WTC11 (cell line): ENCODE results near the gene MSH2. TPM values are rescaled to one million over a fixed set of nuclear protein-coding genes. Genes with fewer than 3 reads are reported as not detected.
"Not testable (repeated sequence)": the region's sequence is repeated elsewhere in the genome, so short reads cannot be mapped to it uniquely, and the experiment has no call there.

Source experiments
- ATAC-seq: fragments of 200-7000 bp; cut with Tn5 transposase; 2 replicates; pipeline ENCODE4 v1.10.0; 2021; ENCODE audit warnings: mild to moderate bottlenecking, moderate library complexity
- CTCF ChIA-PET: fragments of 300-600 bp; sonication (Branson Sonifier 250); formaldehyde crosslinking; loops from one replicate; lab custom pipeline; 2021; ENCODE audit warnings: antibody characterized with exemption; lab: Charles Lee
- POLR2A ChIA-PET: fragments of 350-600 bp; sonication (Branson Sonifier 250); formaldehyde crosslinking; loops from one replicate; lab custom pipeline; 2021; ENCODE audit warnings: antibody characterized with exemption; lab: Charles Lee
- DNase-seq: peaks from one replicate; pipeline ENCODE4 v3.0.0; 2021; ENCODE audit warnings: low spot score
- H3K27ac Mint-ChIP-seq: 2 replicates; pipeline ENCODE4 v1.8.0; 2021; ENCODE audit warnings: mixed read lengths
- H3K27me3 Mint-ChIP-seq: 2 replicates; pipeline ENCODE4 v1.8.0; 2021; ENCODE audit warnings: low read depth, mild to moderate bottlenecking, moderate library complexity, mixed read lengths
- H3K36me3 Mint-ChIP-seq: 2 replicates; pipeline ENCODE4 v1.8.0; 2021; ENCODE audit warnings: mixed read lengths
- H3K4me1 Mint-ChIP-seq: 2 replicates; pipeline ENCODE4 v1.8.0; 2022; ENCODE audit warnings: mixed read lengths
- H3K4me3 Mint-ChIP-seq: 2 replicates; pipeline ENCODE4 v1.8.0; 2021; ENCODE audit warnings: mild to moderate bottlenecking, moderate library complexity, mixed read lengths
- H3K9me3 Mint-ChIP-seq: 2 replicates; pipeline ENCODE4 v1.8.0; 2021; ENCODE audit warnings: mixed read lengths
- CBFB ChIP-seq: sonication (generic); formaldehyde crosslinking; IDR thresholded peaks from 2 replicates; pipeline ENCODE4 v1.8.1; 2022; ENCODE audit warnings: mild to moderate bottlenecking, low read depth, missing genetic modification reagents
- ESRRA ChIP-seq: sonication (generic); formaldehyde crosslinking; IDR thresholded peaks from 2 replicates; pipeline ENCODE4 v1.8.1; 2022; ENCODE audit warnings: mild to moderate bottlenecking, missing genetic modification reagents, borderline replicate concordance
- ETV6 ChIP-seq: sonication (generic); formaldehyde crosslinking; IDR thresholded peaks from 2 replicates; pipeline ENCODE4 v1.8.1; 2022; ENCODE audit warnings: mild to moderate bottlenecking, missing genetic modification reagents
- FOXJ3 ChIP-seq: sonication (generic); formaldehyde crosslinking; IDR thresholded peaks from 2 replicates; pipeline ENCODE4 v1.9.0; 2021; ENCODE audit warnings: missing genetic modification reagents, mild to moderate bottlenecking, borderline replicate concordance
- GTF2I ChIP-seq: fragments of 250-450 bp; sonication (Bioruptor Pico); conservative IDR thresholded peaks from 2 replicates; pipeline ENCODE4 v1.4.0; 2021; ENCODE audit warnings: mild to moderate bottlenecking
- NFYB ChIP-seq: sonication (generic); formaldehyde crosslinking; conservative IDR thresholded peaks from 2 replicates; pipeline ENCODE4 v1.8.0; 2022; ENCODE audit warnings: low read depth, missing genetic modification reagents
- OVOL2 ChIP-seq: fragments of 250-450 bp; sonication (Bioruptor Pico); IDR thresholded peaks from 2 replicates; pipeline ENCODE4 v1.9.0; 2021; ENCODE audit warnings: mild to moderate bottlenecking, borderline replicate concordance
- SMAD4 ChIP-seq: sonication (generic); formaldehyde crosslinking; IDR thresholded peaks from 2 replicates; pipeline ENCODE4 v1.8.0; 2022; ENCODE audit warnings: mild to moderate bottlenecking, missing genetic modification reagents
- TEAD1 ChIP-seq: sonication (generic); formaldehyde crosslinking; IDR thresholded peaks from 2 replicates; pipeline ENCODE4 v1.8.0; 2022; ENCODE audit warnings: mild to moderate bottlenecking, missing genetic modification reagents
- total RNA-seq: library from RNA; stranded (reverse); gene quantifications from 3 replicates; pipeline ENCODE4 v1.2.3, GENCODE V29; 2021
- TF ChIP-seq, protein P1 (sequence below): fragments of 250-450 bp; sonication (Bioruptor Pico); conservative IDR thresholded peaks from 2 replicates; pipeline ENCODE4 v1.9.0; 2021; ENCODE audit warnings: mild to moderate bottlenecking
- TF ChIP-seq, protein P2 (sequence below): sonication (generic); formaldehyde crosslinking; IDR thresholded peaks from 2 replicates; pipeline ENCODE4 v1.8.1; 2022; ENCODE audit warnings: mild to moderate bottlenecking, missing genetic modification reagents, moderate library complexity, borderline replicate concordance
- TF ChIP-seq, protein P3 (sequence below): fragments of 250-450 bp; sonication (Bioruptor Pico); IDR thresholded peaks from 2 replicates; pipeline ENCODE4 v1.9.0; 2021; ENCODE audit warnings: moderate library complexity, mild to moderate bottlenecking, inconsistent platforms, borderline replicate concordance
- TF ChIP-seq, protein P4 (sequence below): sonication (generic); formaldehyde crosslinking; IDR thresholded peaks from 2 replicates; pipeline ENCODE4 v1.8.1; 2023; ENCODE audit warnings: mild to moderate bottlenecking, missing genetic modification reagents
- TF ChIP-seq, protein P5 (sequence below): sonication (generic); formaldehyde crosslinking; conservative IDR thresholded peaks from 2 replicates; pipeline ENCODE4 v1.8.1; 2023; ENCODE audit warnings: mild to moderate bottlenecking, low read depth, missing genetic modification reagents, moderate library complexity

MSH2 gene
- total RNA-seq, 1 experiment from 2014 or later, result 244 TPM

DNA sequence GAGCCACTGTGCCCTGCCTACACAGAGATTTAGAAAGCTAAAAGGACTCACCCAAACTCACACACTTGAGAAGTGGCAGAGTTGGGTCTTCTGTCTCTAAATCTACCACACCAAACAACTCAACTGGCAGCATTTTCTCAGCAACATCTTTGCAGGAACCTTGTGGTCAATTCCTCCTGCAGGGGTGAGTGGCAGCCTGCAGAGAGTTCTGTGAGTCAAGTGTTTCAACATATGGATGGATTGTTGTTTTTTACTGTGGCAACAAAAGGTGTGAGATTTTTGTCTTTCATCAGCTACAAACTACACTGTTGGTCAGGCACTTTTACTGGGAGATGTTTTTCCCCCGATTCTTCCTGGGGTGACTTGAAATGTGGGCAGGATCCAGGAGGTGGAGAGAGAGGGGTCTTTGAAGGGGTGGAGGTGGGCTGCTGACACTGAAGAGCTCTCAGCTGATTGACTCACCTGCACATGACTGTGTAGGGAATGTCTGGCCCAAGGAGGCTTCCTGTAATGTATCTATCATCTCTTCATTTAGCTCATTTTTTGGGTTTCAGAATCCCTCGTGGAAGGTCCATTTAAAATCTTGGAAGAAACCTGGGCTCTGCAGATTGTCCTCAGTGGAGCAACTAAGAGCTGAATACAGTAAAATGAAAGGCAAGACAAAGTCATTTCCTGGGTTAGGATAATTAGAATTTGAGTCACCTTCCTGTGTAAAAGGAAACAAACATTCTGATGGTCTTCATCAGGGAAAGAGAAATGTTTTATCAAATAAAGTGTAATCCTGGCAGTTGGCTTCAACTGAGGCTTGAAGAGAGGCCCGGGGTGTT lies 98.6 kb downstream of the MSH2 start:
- no peak for TF ChIP-seq ETV6
- TF ChIP-seq OVOL2, result no peak
- no peak for TF ChIP-seq GTF2I (CRISPR knock-in tag)
- TF ChIP-seq, protein P1, sequence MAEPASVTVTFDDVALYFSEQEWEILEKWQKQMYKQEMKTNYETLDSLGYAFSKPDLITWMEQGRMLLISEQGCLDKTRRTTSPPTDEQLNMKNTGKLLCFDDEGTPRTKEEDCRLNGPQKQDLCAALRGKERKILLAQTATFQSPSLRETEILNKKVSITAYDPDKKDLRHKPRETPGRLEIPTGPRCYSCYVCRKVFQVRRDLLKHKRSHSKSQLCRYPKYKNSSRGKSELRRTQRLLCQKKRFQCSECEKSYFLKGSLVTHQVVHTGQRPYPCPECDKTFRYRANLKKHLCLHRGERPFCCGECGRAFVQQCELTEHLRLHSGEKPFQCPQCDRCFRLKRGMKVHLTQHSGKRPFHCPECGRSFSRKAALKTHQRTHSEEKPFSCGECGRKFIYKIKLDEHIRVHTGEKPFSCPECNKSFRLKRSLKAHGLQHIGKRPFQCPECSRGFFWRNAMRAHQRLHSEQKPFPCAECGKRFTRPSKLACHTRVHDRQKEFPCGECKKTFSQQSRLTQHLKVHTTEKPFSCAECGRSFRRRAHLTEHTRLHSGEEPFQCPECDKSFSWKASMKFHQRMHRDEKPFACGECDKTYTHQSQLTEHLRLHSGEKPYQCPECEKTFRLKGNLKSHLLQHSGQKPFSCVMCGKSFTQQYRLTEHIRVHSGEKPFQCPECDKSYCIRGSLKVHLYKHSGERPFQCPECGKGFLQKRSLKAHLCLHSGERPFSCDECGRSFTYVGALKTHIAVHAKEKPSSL (CRISPR knock-in tag), result no peak
- TF ChIP-seq, protein P2, sequence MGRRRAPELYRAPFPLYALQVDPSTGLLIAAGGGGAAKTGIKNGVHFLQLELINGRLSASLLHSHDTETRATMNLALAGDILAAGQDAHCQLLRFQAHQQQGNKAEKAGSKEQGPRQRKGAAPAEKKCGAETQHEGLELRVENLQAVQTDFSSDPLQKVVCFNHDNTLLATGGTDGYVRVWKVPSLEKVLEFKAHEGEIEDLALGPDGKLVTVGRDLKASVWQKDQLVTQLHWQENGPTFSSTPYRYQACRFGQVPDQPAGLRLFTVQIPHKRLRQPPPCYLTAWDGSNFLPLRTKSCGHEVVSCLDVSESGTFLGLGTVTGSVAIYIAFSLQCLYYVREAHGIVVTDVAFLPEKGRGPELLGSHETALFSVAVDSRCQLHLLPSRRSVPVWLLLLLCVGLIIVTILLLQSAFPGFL (CRISPR knock-in tag), result no peak
- no peak for TF ChIP-seq FOXJ3
- no peak for TF ChIP-seq ESRRA (CRISPR knock-in tag)
- TF ChIP-seq SMAD4, result no peak
- TF ChIP-seq CBFB (CRISPR knock-in tag), result no peak
- no peak for TF ChIP-seq TEAD1 (CRISPR knock-in tag)
- TF ChIP-seq, protein P3, sequence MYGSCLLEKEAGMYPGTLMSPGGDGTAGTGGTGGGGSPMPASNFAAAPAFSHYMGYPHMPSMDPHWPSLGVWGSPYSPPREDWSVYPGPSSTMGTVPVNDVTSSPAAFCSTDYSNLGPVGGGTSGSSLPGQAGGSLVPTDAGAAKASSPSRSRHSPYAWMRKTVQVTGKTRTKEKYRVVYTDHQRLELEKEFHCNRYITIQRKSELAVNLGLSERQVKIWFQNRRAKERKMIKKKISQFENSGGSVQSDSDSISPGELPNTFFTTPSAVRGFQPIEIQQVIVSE (CRISPR knock-in tag), result no peak
- TF ChIP-seq, protein P4, sequence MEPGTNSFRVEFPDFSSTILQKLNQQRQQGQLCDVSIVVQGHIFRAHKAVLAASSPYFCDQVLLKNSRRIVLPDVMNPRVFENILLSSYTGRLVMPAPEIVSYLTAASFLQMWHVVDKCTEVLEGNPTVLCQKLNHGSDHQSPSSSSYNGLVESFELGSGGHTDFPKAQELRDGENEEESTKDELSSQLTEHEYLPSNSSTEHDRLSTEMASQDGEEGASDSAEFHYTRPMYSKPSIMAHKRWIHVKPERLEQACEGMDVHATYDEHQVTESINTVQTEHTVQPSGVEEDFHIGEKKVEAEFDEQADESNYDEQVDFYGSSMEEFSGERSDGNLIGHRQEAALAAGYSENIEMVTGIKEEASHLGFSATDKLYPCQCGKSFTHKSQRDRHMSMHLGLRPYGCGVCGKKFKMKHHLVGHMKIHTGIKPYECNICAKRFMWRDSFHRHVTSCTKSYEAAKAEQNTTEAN (CRISPR knock-in tag), result no peak
- TF ChIP-seq, protein P5, sequence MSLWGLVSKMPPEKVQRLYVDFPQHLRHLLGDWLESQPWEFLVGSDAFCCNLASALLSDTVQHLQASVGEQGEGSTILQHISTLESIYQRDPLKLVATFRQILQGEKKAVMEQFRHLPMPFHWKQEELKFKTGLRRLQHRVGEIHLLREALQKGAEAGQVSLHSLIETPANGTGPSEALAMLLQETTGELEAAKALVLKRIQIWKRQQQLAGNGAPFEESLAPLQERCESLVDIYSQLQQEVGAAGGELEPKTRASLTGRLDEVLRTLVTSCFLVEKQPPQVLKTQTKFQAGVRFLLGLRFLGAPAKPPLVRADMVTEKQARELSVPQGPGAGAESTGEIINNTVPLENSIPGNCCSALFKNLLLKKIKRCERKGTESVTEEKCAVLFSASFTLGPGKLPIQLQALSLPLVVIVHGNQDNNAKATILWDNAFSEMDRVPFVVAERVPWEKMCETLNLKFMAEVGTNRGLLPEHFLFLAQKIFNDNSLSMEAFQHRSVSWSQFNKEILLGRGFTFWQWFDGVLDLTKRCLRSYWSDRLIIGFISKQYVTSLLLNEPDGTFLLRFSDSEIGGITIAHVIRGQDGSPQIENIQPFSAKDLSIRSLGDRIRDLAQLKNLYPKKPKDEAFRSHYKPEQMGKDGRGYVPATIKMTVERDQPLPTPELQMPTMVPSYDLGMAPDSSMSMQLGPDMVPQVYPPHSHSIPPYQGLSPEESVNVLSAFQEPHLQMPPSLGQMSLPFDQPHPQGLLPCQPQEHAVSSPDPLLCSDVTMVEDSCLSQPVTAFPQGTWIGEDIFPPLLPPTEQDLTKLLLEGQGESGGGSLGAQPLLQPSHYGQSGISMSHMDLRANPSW (CRISPR knock-in tag), result no peak
- no peak for TF ChIP-seq NFYB (CRISPR knock-in tag)
- H3K4me3 Mint-ChIP-seq, result no peak overlapping the region
- H3K36me3 Mint-ChIP-seq, result peaks cover 69% of the 10 kb centered on the region
- ChIA-PET CTCF (no interaction called here), POLR2A (interaction anchor here (0.6 kb wide), 2 partner anchors 70 to 291 kb away, joined by 3 to 9 read pairs; no protein-coding TSS in a partner anchor)
- H3K27ac Mint-ChIP-seq, result no peak overlapping the region
- peaks cover 63% of the 10 kb centered on the region for H3K9me3 Mint-ChIP-seq
- H3K27me3 Mint-ChIP-seq, result peaks cover 15% of the 10 kb centered on the region
- DNase-seq (no peak), ATAC-seq (no peak)
- peaks cover 3% of the 10 kb centered on the region for H3K4me1 Mint-ChIP-seq

DNA sequence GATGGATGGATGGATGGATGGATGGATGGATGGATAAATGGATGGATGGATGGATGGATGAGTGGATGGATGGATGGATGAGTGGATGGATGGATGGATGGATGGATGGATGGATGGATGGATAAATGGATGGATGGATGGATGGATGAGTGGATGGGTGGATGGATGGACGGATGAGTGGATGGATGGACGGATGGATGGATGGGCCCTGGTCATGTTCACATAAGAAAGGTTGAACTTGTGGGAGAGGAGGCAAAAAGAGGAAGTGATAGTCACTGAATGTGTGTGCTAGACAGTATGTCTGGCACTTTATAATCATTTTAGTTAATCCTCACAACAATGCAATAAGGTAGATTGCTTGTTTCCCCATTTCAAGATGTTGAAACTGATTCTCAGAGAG lies 99.5 kb downstream of the MSH2 start:
- ATAC-seq, CTCF ChIA-PET, H3K27ac Mint-ChIP-seq, H3K4me3 Mint-ChIP-seq, DNase-seq, POLR2A ChIA-PET, H3K4me1 Mint-ChIP-seq: not testable (repeated sequence)
- H3K36me3 Mint-ChIP-seq, result peaks cover 67% of the 10 kb centered on the region
- H3K27me3 Mint-ChIP-seq, result peaks cover 15% of the 10 kb centered on the region
- peaks cover 61% of the 10 kb centered on the region for H3K9me3 Mint-ChIP-seq
